Kidney (tissue), 14 donors: ENCODE measurements around the gene SH3PXD2A. TPM values are rescaled to one million over a fixed set of nuclear protein-coding genes. Genes with fewer than 3 reads are reported as not detected.

ENCODE experiments used
- DNase-seq, 5 donors: peaks; one replicate each; pipeline ENCODE4 v3.0.0-alpha.2; 2013 to 2020
- FAIRE-seq: peaks from 2 replicates; lab custom pipeline; 2012; peaks lifted over from hg19 to GRCh38; lab: Jason Lieb, UNC
- H3K27ac ChIP-seq, 2 donors: one replicate each; pipeline ENCODE4 v1.7.0; 2013; ENCODE audit warnings: low read depth in 2 of 2, low read length in 2 of 2, inconsistent platforms in 1 of 2
- H3K27me3 ChIP-seq: one replicate; pipeline ENCODE4 v1.7.1; 2013; ENCODE audit warnings: low read length, inconsistent platforms; ENCODE audit not compliant: control insufficient read depth, insufficient read depth
- H3K36me3 ChIP-seq, 3 donors: one replicate each; pipeline versions ENCODE4 v1.7.0 to v1.7.1; 2013; ENCODE audit warnings: low read length in 3 of 3, control low read depth in 1 of 3, inconsistent platforms in 1 of 3; ENCODE audit not compliant: insufficient read depth in 3 of 3, control insufficient read depth in 2 of 3
- H3K4me1 ChIP-seq, 3 donors: one replicate each; pipeline versions ENCODE4 v1.7.0 to v1.7.1; 2013; ENCODE audit warnings: low read length in 3 of 3, inconsistent platforms in 1 of 3, low read depth in 1 of 3; ENCODE audit not compliant: control insufficient read depth in 2 of 3, insufficient read depth in 2 of 3
- H3K4me3 ChIP-seq, 3 donors: one replicate each; pipeline versions ENCODE4 v1.7.0 to v1.8.1; 2013; ENCODE audit warnings: low read length in 3 of 3, control low read depth in 1 of 3, inconsistent platforms in 1 of 3
- H3K9ac ChIP-seq, 3 donors: one replicate each; pipeline versions ENCODE4 v1.7.0 to v1.7.1; 2013; ENCODE audit warnings: low read length in 3 of 3, control low read depth in 1 of 3, inconsistent platforms in 1 of 3
- H3K9me3 ChIP-seq, 3 donors: one replicate each; pipeline versions ENCODE4 v1.7.0 to v1.7.1; 2013; ENCODE audit warnings: low read length in 3 of 3, control low read depth in 1 of 3, inconsistent platforms in 1 of 3; ENCODE audit not compliant: control insufficient read depth in 2 of 3, insufficient read depth in 1 of 3
- CTCF ChIP-seq: IDR thresholded peaks from 3 replicates; pipeline ENCODE4 v1.5.1; 2012; ENCODE audit warnings: mild to moderate bottlenecking, moderate library complexity, borderline replicate concordance; ENCODE audit not compliant: insufficient read depth; ENCODE audit errors: extremely low read depth
- intact Hi-C: fragments of 100-400 bp; cut with DNase I; formaldehyde crosslinking; loops from one replicate; pipeline ENCODE4 v1.11.1; 2022
- polyA plus RNA-seq: library from polyadenylated mRNA; stranded (reverse); fragments of 350-450 nt; fragmentation: Illumina TruSeq; extraction: RNeasy Lipid Tissue Mini Kit (QIAGEN cat#74804); gene quantifications from one replicate; pipeline ENCODE4 v1.2.3, GENCODE V29; 2014; ENCODE audit warnings: low read depth, low replicate concordance; ENCODE audit not compliant: insufficient read depth
- total RNA-seq: library from RNA; stranded (reverse); fragmentation: NEBNext Ultra II Directional; extraction: Animal tissue kit (Norgen Biotek cat#: 25700); gene quantifications from one replicate; pipeline ENCODE4 v1.2.1, GENCODE V29; 2021
- donor health status: control.
- donor health status: control.
- donor health status: control.
- donor health status: control.
- donor health status: control.
- donor health status: DM: yes; HTN: yes; CAD: no.
- donor health status: Normal renal cell carcinoma (clear cell type).

SH3PXD2A gene
- total and polyA plus RNA-seq, 2 donors from 2014 or later: 2.4 to 20.1 TPM

DNA sequence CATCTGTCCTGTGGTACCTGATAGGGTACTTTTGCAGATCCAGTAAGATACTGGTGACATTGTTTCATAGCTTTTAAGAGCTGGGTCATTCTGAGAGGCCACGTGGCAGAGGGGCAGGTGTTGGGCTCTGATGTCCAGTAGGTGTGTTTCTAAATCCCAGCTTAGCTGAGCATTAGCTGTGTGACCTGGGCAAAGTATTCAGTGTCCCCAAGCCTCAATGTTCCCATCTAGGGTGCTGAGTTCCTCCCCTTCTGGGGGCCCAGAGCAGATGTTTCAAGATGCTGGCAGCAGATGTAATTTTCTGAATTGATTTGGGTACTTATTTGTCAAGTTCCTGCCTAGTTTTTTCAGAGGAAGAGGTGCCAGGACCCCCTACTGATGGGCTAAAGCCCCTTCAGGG lies 309.0 kb downstream of the SH3PXD2A start:
- Histone ChIP-seq H3K27me3 (no peaks in the 10 kb centered on the region), H3K9me3 (no peaks in the 10 kb centered on the region), H3K9ac (no peak overlapping the region), H3K4me1 (peaks cover 0 to 6% (median 6%) of the 10 kb centered on the region in 3 donors), H3K27ac (no peak overlapping the region), H3K4me3 (no peak overlapping the region), H3K36me3 (no peaks in the 10 kb centered on the region)
- intact Hi-C loops: no loop called here
- TF ChIP-seq CTCF: no peak
- no peak for FAIRE-seq
- no peak for DNase-seq

- peaks cover 0 to 6% (median 6%) of the 10 kb centered on the region in 3 donors for H3K4me1 ChIP-seq
- no peaks in the 10 kb centered on the region for H3K9me3 ChIP-seq
- no peak for TF ChIP-seq CTCF
- H3K27me3 ChIP-seq: no peaks in the 10 kb centered on the region
- intact Hi-C loops: no loop called here
- no peak for DNase-seq
- no peak overlapping the region for H3K4me3 ChIP-seq
- H3K9ac ChIP-seq: no peak overlapping the region
- no peak for FAIRE-seq
- H3K27ac ChIP-seq: no peak overlapping the region
- no peaks in the 10 kb centered on the region for H3K36me3 ChIP-seq
These were observed 309.6 kb downstream of the SH3PXD2A start for GRCh38 chr10:103545771-103546281.

DNA sequence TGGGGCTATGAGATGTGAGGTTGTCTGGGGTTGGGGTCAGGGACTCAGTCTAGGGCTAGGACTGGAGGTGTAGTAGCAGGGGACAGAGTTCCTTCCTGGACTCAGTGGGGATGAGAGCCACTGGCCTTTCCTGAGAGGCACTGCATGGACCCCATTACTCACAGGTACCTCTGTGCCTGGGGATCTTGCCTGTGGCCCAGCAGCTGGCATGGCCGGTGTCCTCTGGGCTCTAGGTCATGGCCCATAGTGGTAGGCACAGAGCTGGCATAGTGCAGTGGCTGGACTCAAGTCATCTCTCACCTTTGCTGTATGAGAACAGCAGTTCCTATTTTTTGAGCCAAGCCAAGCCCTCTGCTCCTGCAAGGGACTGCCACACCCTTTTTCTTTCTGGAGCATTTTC lies 310.0 kb downstream of the SH3PXD2A start:
- FAIRE-seq (no peak), DNase-seq (no peak)
- Histone ChIP-seq H3K4me3 (no peak overlapping the region), H3K9me3 (no peaks in the 10 kb centered on the region), H3K9ac (no peak overlapping the region), H3K27ac (no peak overlapping the region), H3K4me1 (peaks cover 0 to 6% (median 6%) of the 10 kb centered on the region in 3 donors), H3K36me3 (no peaks in the 10 kb centered on the region), H3K27me3 (no peaks in the 10 kb centered on the region)
- intact Hi-C loops: no loop called here
- no peak for TF ChIP-seq CTCF
